ENCODE results near the gene RNF11.

Gene RNF11

DNA sequence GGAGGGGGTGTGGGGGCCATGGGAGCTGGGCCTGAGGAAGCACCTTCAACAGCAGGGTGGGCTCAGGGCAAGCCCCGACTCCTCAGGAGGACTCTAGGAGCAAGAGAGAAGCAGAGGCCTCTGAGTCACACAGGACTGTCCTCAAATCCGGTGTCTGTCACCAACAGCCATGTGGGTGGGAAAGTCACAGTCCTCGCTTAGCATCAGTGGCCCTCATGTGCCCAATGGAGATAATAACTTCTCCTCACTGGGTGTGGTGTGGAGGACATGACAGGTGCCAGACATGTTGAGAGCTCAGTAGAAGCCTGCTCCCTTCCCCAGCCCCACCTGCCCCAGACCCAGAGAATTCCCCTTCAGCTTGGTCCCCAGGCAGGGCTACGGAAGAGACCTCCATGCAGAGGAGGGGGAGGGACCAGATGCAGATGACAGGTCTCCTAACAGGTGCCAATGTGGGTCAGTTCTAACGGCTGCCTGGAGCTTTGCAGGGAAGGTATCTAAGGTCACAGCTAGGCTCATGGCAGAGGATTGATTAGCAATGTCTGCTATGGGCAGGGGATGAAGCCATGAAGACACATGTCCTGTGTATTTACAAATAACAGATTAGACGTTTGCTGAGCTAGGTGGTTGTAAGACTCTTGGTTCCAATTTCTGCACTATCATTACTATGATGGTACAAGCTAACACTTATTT, 64.1 kb downstream of the RNF11 start:
- H3K4me3 ChIP-seq (ENCODE audit: low read length): no peak overlapping the region
- TF ChIP-seq, protein P1, sequence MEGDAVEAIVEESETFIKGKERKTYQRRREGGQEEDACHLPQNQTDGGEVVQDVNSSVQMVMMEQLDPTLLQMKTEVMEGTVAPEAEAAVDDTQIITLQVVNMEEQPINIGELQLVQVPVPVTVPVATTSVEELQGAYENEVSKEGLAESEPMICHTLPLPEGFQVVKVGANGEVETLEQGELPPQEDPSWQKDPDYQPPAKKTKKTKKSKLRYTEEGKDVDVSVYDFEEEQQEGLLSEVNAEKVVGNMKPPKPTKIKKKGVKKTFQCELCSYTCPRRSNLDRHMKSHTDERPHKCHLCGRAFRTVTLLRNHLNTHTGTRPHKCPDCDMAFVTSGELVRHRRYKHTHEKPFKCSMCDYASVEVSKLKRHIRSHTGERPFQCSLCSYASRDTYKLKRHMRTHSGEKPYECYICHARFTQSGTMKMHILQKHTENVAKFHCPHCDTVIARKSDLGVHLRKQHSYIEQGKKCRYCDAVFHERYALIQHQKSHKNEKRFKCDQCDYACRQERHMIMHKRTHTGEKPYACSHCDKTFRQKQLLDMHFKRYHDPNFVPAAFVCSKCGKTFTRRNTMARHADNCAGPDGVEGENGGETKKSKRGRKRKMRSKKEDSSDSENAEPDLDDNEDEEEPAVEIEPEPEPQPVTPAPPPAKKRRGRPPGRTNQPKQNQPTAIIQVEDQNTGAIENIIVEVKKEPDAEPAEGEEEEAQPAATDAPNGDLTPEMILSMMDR (conservative IDR thresholded peaks at IDR 0.05; ENCODE audit: low read depth, low read length): no peak
- no peak for DNase-seq (ENCODE audit: low read depth)

DNA sequence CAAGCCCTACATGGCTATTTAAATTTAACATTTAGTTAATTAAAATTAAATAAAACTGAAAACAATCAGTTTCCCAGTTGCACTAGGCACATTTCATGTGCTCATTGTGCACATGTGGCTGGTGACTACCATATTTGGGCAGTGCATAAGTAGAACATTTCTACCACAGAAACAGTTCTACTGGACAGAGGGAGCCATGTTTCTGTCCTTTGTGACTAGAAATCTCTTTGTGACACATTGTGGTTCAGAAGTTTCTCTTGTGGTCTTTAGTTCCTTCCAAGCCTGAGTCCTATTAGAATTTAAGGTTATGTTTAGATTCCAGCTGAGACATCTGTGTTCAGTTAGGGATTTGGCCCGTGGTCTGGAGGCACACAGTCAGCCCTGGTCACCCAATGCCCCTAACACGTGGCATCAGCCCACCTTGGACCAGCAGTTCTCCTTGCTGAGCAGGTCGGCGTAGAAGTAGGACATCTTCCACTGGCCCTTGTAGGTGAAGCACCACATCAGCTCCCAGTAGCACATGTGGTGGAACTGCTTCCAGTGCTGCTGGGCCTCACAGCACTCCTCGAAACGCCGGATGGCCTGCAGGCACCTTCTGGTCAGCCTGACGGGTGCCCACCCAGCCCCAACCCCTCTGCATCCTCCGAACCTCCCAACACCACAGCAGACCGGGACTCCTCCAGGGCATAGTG, 65.2 kb downstream of the RNF11 start:
- no peak overlapping the region for H3K4me3 ChIP-seq (ENCODE audit: low read length)
- DNase-seq (ENCODE audit: low read depth): no peak
- TF ChIP-seq, protein P1 (conservative IDR thresholded peaks at IDR 0.05; ENCODE audit: low read depth, low read length): no peak

DNA sequence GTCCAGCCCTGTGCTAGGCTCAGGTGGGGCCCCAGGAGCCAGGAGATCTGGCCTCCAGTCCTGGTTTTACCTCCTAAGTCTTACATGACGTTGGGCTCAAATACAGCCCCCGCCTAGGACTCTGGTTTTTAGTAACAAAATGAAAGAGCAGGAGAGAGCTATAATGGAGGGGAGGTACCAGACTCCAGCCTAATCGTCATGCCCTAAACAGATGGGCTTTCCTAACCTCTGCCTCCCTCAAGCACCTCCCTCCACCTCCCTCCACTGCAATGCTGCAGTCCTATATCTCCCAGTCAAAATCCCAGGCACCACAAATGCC, 65.7 kb downstream of the RNF11 start:
- no peak overlapping the region for H3K4me3 ChIP-seq (ENCODE audit: low read length)
- TF ChIP-seq, protein P1 (conservative IDR thresholded peaks at IDR 0.05; ENCODE audit: low read depth, low read length): no peak
- DNase-seq (ENCODE audit: low read depth): no peak

DNA sequence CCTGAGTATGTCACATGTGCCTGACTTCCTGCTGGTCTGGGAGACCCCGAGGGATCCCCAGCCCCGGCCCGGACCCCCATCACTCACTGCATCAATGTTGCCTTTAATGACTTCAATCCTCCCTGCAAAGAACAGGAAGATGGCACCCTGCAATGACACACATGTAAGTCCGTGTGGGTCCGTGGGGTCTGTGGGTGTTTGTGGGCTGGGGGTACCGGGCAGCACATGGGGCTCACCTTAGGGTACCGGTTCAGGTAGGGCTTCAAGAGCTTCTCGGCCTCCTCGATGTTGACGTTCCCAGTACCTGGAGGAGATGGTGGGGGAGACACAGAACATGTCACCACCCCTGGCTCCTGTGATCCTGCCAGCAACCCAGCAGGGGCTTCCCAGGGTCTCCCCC, 66.2 kb downstream of the RNF11 start:
- no peak overlapping the region for H3K4me3 ChIP-seq (ENCODE audit: low read length)
- DNase-seq (ENCODE audit: low read depth): no peak
- TF ChIP-seq, protein P1 (conservative IDR thresholded peaks at IDR 0.05; ENCODE audit: low read depth, low read length): no peak

DNA sequence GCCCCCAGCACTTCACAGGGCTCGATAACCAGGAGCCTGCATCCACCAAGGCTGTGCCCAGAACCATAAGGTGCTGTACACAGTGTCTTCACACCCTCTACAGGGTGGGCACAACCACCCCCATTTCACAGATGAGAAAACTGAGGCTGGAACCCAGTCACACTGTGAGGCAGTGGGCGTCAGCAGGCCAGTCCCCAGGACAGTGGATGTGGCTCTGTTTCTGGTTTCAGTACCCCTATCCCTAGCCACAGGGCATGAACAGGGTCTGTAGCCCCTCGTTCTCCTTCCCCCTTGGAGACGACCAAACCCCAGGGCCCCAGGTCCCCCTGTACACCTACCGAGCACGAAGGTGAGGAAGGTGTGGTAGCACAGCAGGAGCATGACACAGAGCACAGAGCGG, 66.7 kb downstream of the RNF11 start:
- DNase-seq (ENCODE audit: low read depth): no peak
- H3K4me3 ChIP-seq (ENCODE audit: low read length): no peak overlapping the region
- TF ChIP-seq, protein P1 (conservative IDR thresholded peaks at IDR 0.05; ENCODE audit: low read depth, low read length): no peak

DNA sequence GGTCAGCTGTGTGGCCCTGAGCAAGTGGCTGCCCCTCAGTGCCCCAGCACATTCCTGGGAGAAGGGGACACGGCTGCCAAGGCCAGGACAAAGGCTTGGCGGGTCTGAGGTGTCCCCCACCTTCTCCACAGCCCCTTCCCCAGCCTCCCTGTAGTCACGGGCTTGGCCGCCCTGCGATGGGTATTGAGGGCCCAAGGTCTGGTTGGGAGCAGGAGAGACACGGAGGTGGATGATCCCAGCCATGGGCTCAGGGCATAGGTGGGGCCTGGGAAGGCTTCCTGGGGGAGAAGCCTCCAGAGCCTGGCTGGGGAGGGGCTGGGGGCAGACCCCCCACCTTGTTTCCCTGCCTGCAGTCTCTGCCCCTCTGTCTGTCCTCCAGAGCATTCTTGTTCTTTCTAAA, 67.2 kb downstream of the RNF11 start:
- no peak overlapping the region for H3K4me3 ChIP-seq (ENCODE audit: low read length)
- TF ChIP-seq, protein P1 (conservative IDR thresholded peaks at IDR 0.05; ENCODE audit: low read depth, low read length): no peak
- DNase-seq (ENCODE audit: low read depth): no peak

DNA sequence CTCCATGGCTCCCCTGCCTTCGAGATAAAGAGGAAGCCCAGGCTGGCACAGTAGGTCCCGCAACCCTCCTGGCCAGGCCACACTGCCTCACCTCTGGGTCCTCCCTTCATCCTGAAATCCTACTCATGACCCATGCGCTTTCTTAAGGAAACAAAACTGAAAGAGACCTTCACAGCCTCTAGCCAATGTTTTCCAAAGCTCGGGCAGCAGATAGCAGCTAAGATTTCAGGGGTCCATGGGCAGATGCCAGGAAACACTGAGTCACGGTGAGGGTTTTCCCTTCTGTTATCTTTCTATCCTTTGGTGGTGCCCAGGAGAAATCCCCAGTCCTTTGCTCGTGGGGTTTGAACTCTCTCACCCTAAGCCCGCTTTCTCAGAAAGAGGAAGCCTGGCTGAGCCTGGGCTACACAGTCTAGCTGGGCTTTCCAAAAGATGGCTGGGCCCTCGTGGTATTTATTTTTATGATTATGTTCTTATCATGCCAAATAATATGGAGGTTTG, 67.7 kb downstream of the RNF11 start:
- H3K4me3 ChIP-seq (ENCODE audit: low read length): no peak overlapping the region
- DNase-seq (ENCODE audit: low read depth): no peak
- TF ChIP-seq, protein P1 (conservative IDR thresholded peaks at IDR 0.05; ENCODE audit: low read depth, low read length): no peak

All from retinal pigment epithelial cell (primary cell).